Measurements from ENCODE around the gene PALLD. TPM values are rescaled to one million over a fixed set of nuclear protein-coding genes. Genes with fewer than 3 reads are reported as not detected.

Gene PALLD
- polyA plus RNA-seq, 3 donors: 6.1 to 11.8 (median 9.9) TPM

- TF ChIP-seq, protein P1, sequence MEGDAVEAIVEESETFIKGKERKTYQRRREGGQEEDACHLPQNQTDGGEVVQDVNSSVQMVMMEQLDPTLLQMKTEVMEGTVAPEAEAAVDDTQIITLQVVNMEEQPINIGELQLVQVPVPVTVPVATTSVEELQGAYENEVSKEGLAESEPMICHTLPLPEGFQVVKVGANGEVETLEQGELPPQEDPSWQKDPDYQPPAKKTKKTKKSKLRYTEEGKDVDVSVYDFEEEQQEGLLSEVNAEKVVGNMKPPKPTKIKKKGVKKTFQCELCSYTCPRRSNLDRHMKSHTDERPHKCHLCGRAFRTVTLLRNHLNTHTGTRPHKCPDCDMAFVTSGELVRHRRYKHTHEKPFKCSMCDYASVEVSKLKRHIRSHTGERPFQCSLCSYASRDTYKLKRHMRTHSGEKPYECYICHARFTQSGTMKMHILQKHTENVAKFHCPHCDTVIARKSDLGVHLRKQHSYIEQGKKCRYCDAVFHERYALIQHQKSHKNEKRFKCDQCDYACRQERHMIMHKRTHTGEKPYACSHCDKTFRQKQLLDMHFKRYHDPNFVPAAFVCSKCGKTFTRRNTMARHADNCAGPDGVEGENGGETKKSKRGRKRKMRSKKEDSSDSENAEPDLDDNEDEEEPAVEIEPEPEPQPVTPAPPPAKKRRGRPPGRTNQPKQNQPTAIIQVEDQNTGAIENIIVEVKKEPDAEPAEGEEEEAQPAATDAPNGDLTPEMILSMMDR (IDR thresholded peaks at IDR 0.05): no peak
- intact Hi-C loops (cut with micrococcal nuclease): no loop called here
- Mint-ChIP-seq H3K36me3 (no peaks in the 10 kb centered on the region), H3K4me1 (no peaks in the 10 kb centered on the region), H3K27me3 (ENCODE audit: low read depth in 3 of 3) (peaks cover 2 to 11% (median 5%) of the 10 kb centered on the region in 3 donors), H3K4me3 (no peak overlapping the region), H3K27ac (no peak overlapping the region), H3K9me3 (peaks cover 0 to 3% (median 0%) of the 10 kb centered on the region in 7 donors)
- Histone ChIP-seq H3K36me3 (replicated peaks in 1 of 2; ENCODE audit: control insufficient read depth in 1 of 2, insufficient read depth in 2 of 2, low read length in 2 of 2) (no peaks in the 10 kb centered on the region), H4K20me1 (ENCODE audit: insufficient read depth, low read length) (no peaks in the 10 kb centered on the region), H3K27me3 (ENCODE audit: control insufficient read depth in 2 of 2, insufficient read depth in 2 of 2, low read length in 2 of 2) (no peaks in the 10 kb centered on the region), H3K9me3 (replicated peaks in 1 of 2; ENCODE audit: control insufficient read depth in 1 of 2, insufficient read depth in 1 of 2, low read length in 2 of 2) (no peaks in the 10 kb centered on the region), H3K4me1 (ENCODE audit: control insufficient read depth in 1 of 2, insufficient read depth in 2 of 2, low read length in 2 of 2) (no peaks in the 10 kb centered on the region), H3K4me3 (replicated peaks in 1 of 3; ENCODE audit: low read depth in 2 of 3, low read length in 3 of 3) (no peak overlapping the region), H3K27ac (ENCODE audit: low read depth in 1 of 2, low read length in 2 of 2) (no peak overlapping the region), H3K4me2 (replicated peaks; ENCODE audit: extremely low read depth, low read length, poor library complexity, severe bottlenecking) (no peak overlapping the region), H3K9ac (ENCODE audit: insufficient read depth, low read length, poor library complexity, severe bottlenecking) (no peak overlapping the region), H3K79me2 (ENCODE audit: insufficient read depth, low read length) (no peaks in the 10 kb centered on the region), H2AFZ (ENCODE audit: insufficient read depth, low read depth, low read length, poor library complexity, severe bottlenecking) (no peak overlapping the region)
- 100% methylated on average over 3 of the region's 5 CpGs for WGBS (ENCODE audit: insufficient coverage)
- no peak for DNase-seq
Measured at GRCh38 chr4:168622600-168622999, 125.7 kb downstream of the PALLD start.

DNA sequence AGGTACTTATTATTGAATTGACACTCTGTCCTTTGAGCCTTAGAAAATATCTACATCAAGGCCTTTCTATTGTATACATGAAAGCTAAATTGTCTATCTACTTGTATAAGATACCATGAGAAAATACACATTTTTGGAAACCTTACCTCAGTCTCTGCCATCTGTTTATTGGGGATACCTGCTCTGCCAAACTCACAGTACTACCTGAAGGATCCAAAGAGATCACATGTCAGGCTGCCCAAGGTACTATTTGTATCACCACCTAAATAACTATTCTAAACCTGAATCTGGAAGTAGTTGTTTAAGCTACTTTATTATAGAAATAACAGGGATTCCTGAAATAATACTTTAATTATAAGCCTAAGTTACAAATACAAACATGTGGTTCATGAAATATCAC, 126.2 kb downstream of the PALLD start:
- Mint-ChIP-seq H3K4me1 (no peaks in the 10 kb centered on the region), H3K9me3 (peaks cover 0 to 3% (median 0%) of the 10 kb centered on the region in 7 donors), H3K27ac (no peak overlapping the region), H3K4me3 (no peak overlapping the region), H3K36me3 (no peaks in the 10 kb centered on the region), H3K27me3 (ENCODE audit: low read depth in 3 of 3) (peaks cover 2 to 11% (median 5%) of the 10 kb centered on the region in 3 donors)
- no peaks in the 10 kb centered on the region for H4K20me1 ChIP-seq (ENCODE audit: insufficient read depth, low read length)
- no peak overlapping the region for H3K9ac ChIP-seq (ENCODE audit: insufficient read depth, low read length, poor library complexity, severe bottlenecking)
- no peak for DNase-seq
- no peaks in the 10 kb centered on the region for H3K79me2 ChIP-seq (ENCODE audit: insufficient read depth, low read length)
- no peak overlapping the region for H3K4me3 ChIP-seq (replicated peaks in 1 of 3; ENCODE audit: low read depth in 2 of 3, low read length in 3 of 3)
- H3K36me3 ChIP-seq (replicated peaks in 1 of 2; ENCODE audit: control insufficient read depth in 1 of 2, insufficient read depth in 2 of 2, low read length in 2 of 2): no peaks in the 10 kb centered on the region
- intact Hi-C loops (cut with micrococcal nuclease): no loop called here
- H3K4me2 ChIP-seq (replicated peaks; ENCODE audit: extremely low read depth, low read length, poor library complexity, severe bottlenecking): no peak overlapping the region
- no peaks in the 10 kb centered on the region for H3K9me3 ChIP-seq (replicated peaks in 1 of 2; ENCODE audit: control insufficient read depth in 1 of 2, insufficient read depth in 1 of 2, low read length in 2 of 2)
- TF ChIP-seq, protein P1 (IDR thresholded peaks at IDR 0.05): no peak
- H3K4me1 ChIP-seq (ENCODE audit: control insufficient read depth in 1 of 2, insufficient read depth in 2 of 2, low read length in 2 of 2): no peaks in the 10 kb centered on the region
- H2AFZ ChIP-seq (ENCODE audit: insufficient read depth, low read depth, low read length, poor library complexity, severe bottlenecking): no peak overlapping the region
- no peaks in the 10 kb centered on the region for H3K27me3 ChIP-seq (ENCODE audit: control insufficient read depth in 2 of 2, insufficient read depth in 2 of 2, low read length in 2 of 2)
- H3K27ac ChIP-seq (ENCODE audit: low read depth in 1 of 2, low read length in 2 of 2): no peak overlapping the region

All from CD14-positive monocyte (primary cell).